Measurements from ENCODE around the gene GSC. TPM values are rescaled to one million over a fixed set of nuclear protein-coding genes. Genes with fewer than 3 reads are reported as not detected.
"Not testable (repeated sequence)": the region's sequence is repeated elsewhere in the genome, so short reads cannot be mapped to it uniquely, and the experiment has no call there.

GSC gene
- total and polyA plus RNA-seq, 12 donors = 0.06 to 0.61 (median 0.19) TPM; not detected in 7

- Histone ChIP-seq H3K36me3 (replicated peaks in 1 of 2) (no peaks in the 10 kb centered on the region), H3K4me3 (no peak overlapping the region), H3K9me3 (replicated peaks in 1 of 3) (no peaks in the 10 kb centered on the region), H3K27me3 (peaks cover 3% of the 10 kb centered on the region), H3K4me1 (replicated peaks in 1 of 2) (no peaks in the 10 kb centered on the region), H3K27ac (no peak overlapping the region)
- TF ChIP-seq CTCF (IDR thresholded peaks at IDR 0.05) (no peak), POLR2A (IDR thresholded peaks at IDR 0.05) (no peak)
- intact Hi-C loops (cut with DNase I) = no loop called here
- DNase-seq = no peak
- WGBS, 4 donors = 75 to 88% (median 83%) methylated on average over 3 to 8 of the region's 8 CpGs
These were observed 31.3 kb upstream of the GSC start for GRCh38 chr14:94801225-94801624.

- 67 to 78% (median 74%) methylated on average over 8 to 9 of the region's 9 CpGs for WGBS, 4 donors
- H3K4me1 ChIP-seq (replicated peaks in 1 of 2); intact Hi-C loops (cut with DNase I); H3K27ac ChIP-seq; H3K4me3 ChIP-seq; DNase-seq; H3K36me3 ChIP-seq (replicated peaks in 1 of 2); H3K27me3 ChIP-seq; H3K9me3 ChIP-seq (replicated peaks in 1 of 3): not testable (repeated sequence)
These were observed 30.9 kb upstream of the GSC start for GRCh38 chr14:94800764-94801163.

GRCh38 chr14:94797887-94798286 lies 28.0 kb upstream of the GSC start:
- no peak overlapping the region for H3K4me3 ChIP-seq
- peaks cover 3% of the 10 kb centered on the region for H3K27me3 ChIP-seq
- intact Hi-C loops (cut with DNase I) = no loop called here
- no peaks in the 10 kb centered on the region for H3K9me3 ChIP-seq (replicated peaks in 1 of 3)
- H3K27ac ChIP-seq = no peak overlapping the region
- peak in 1 of 7 donors; percentile 8 for DNase-seq
- 60 to 78% (median 65%) methylated on average over 2 of the region's 2 CpGs for WGBS, 4 donors
- H3K36me3 ChIP-seq (replicated peaks in 1 of 2) = no peaks in the 10 kb centered on the region
- H3K4me1 ChIP-seq (replicated peaks in 1 of 2) = no peaks in the 10 kb centered on the region
- TF ChIP-seq CTCF (IDR thresholded peaks at IDR 0.05) = no peak
- TF ChIP-seq POLR2A (IDR thresholded peaks at IDR 0.05) = no peak

- Histone ChIP-seq H3K36me3 (replicated peaks in 1 of 2) (no peaks in the 10 kb centered on the region), H3K4me1 (replicated peaks in 1 of 2) (no peaks in the 10 kb centered on the region), H3K27ac (no peak overlapping the region), H3K27me3 (no peaks in the 10 kb centered on the region), H3K9me3 (replicated peaks in 1 of 3) (no peaks in the 10 kb centered on the region), H3K4me3 (no peak overlapping the region)
- DNase-seq = no peak
- TF ChIP-seq POLR2A (IDR thresholded peaks at IDR 0.05) (no peak), CTCF (IDR thresholded peaks at IDR 0.05) (no peak)
- intact Hi-C loops (cut with DNase I) = no loop called here
These were observed 26.4 kb upstream of the GSC start for GRCh38 chr14:94796278-94796677.

- WGBS, 4 donors = 72 to 79% (median 75%) methylated on average over 3 of the region's 3 CpGs
- intact Hi-C loops (cut with DNase I) = no loop called here
- Histone ChIP-seq H3K4me1 (replicated peaks in 1 of 2) (no peaks in the 10 kb centered on the region), H3K27me3 (no peaks in the 10 kb centered on the region), H3K27ac (no peak overlapping the region), H3K36me3 (replicated peaks in 1 of 2) (no peaks in the 10 kb centered on the region), H3K4me3 (no peak overlapping the region), H3K9me3 (replicated peaks in 1 of 3) (no peaks in the 10 kb centered on the region)
- TF ChIP-seq CTCF (IDR thresholded peaks at IDR 0.05) (no peak), POLR2A (IDR thresholded peaks at IDR 0.05) (no peak)
- DNase-seq = no peak
These were observed 25.5 kb upstream of the GSC start for GRCh38 chr14:94795372-94795771.
